T-cell (primary cell): Measurements from ENCODE around the gene HLCS. TPM values are rescaled to one million over a fixed set of nuclear protein-coding genes. Genes with fewer than 3 reads are reported as not detected.
A peak's percentile ranks its signal among the peaks of the same experiment; 100 is the strongest.
"Not testable (repeated sequence)": the region's sequence is repeated elsewhere in the genome, so short reads cannot be mapped to it uniquely, and the experiment has no call there.

Experiments used
- ATAC-seq, 4 experiments: fragments of 200-7000 bp in 3 of 4; fragments of 150-1000 bp in 1 of 4; cut with Tn5 transposase; replicated peaks in 1 of 4; 1 replicate in 3 of 4; 2 replicates in 1 of 4; pipeline ENCODE4 v1.10.0; 2021; ENCODE audit warnings: moderate library complexity in 3 of 4, mild to moderate bottlenecking in 2 of 4, moderate number of reproducible peaks in 1 of 4
- CTCF ChIA-PET, 2 donors: fragments of 300-600 bp; sonication (Branson Sonifier 250); formaldehyde crosslinking; loops; one replicate each; lab custom pipeline; 2022; ENCODE audit warnings: antibody characterized with exemption in 2 of 2; lab: Charles Lee
- POLR2A ChIA-PET, 2 donors: fragments of 300-600 bp; sonication (Branson Sonifier 250); formaldehyde crosslinking; loops; one replicate each; lab custom pipeline; 2022; ENCODE audit warnings: antibody characterized with exemption in 2 of 2; lab: Charles Lee
- DNase-seq, 35 experiments: peaks; one replicate each; pipeline versions ENCODE4 v3.0.0 to v3.0.0-alpha.2; 2013 to 2023
- H3K27ac ChIP-seq: one replicate; pipeline ENCODE4 v1.5.1; 2013; ENCODE audit warnings: low read length
- H3K27me3 ChIP-seq, 2 experiments: replicated peaks in 1 of 2; 1 replicate in 1 of 2; 2 replicates in 1 of 2; pipeline versions ENCODE4 v1.6.1 to v1.7.0; 2013; ENCODE audit warnings: low read length in 1 of 2, mixed read lengths in 1 of 2; ENCODE audit not compliant: control insufficient read depth in 2 of 2, insufficient read depth in 2 of 2; ENCODE audit errors: extremely low read depth in 1 of 2
- H3K36me3 ChIP-seq, 2 donors: 1 replicate in 1 of 2; 2 replicates in 1 of 2; pipeline versions ENCODE4 v1.6.1 to v1.7.0; 2013; ENCODE audit warnings: low read length in 1 of 2; ENCODE audit not compliant: control insufficient read depth in 2 of 2, insufficient read depth in 1 of 2; ENCODE audit errors: extremely low read depth in 1 of 2
- H3K4me1 ChIP-seq, 2 experiments: 1 replicate in 1 of 2; 2 replicates in 1 of 2; pipeline versions ENCODE4 v1.6.1 to v1.7.0; 2013; ENCODE audit warnings: low read length in 2 of 2, mixed read lengths in 1 of 2; ENCODE audit not compliant: insufficient read depth in 2 of 2, control insufficient read depth in 1 of 2; ENCODE audit errors: extremely low read depth in 1 of 2
- H3K4me3 ChIP-seq, 2 donors: 1 replicate in 1 of 2; 2 replicates in 1 of 2; pipeline versions ENCODE4 v1.5.1 to v1.7.0; 2013; ENCODE audit warnings: mild to moderate bottlenecking in 2 of 2, low read length in 1 of 2, moderate library complexity in 1 of 2; ENCODE audit not compliant: control insufficient read depth in 1 of 2; ENCODE audit errors: extremely low read depth in 1 of 2
- H3K9me3 ChIP-seq: 2 replicates; pipeline ENCODE4 v1.7.0; 2013
- H3K27ac Mint-ChIP-seq, 2 donors: one replicate each; pipeline ENCODE4 v1.8.0; 2020 to 2021; ENCODE audit warnings: mild to moderate bottlenecking in 2 of 2, mixed read lengths in 2 of 2
- H3K27me3 Mint-ChIP-seq, 2 donors: one replicate each; pipeline ENCODE4 v1.8.0; 2021 to 2022; ENCODE audit warnings: mixed read lengths in 2 of 2
- H3K36me3 Mint-ChIP-seq: one replicate; pipeline ENCODE4 v1.8.0; 2021; ENCODE audit warnings: mixed read lengths
- H3K4me1 Mint-ChIP-seq, 3 donors: one replicate each; pipeline ENCODE4 v1.8.0; 2020 to 2022; ENCODE audit warnings: mixed read lengths in 3 of 3, mild to moderate bottlenecking in 1 of 3
- H3K4me3 Mint-ChIP-seq, 3 donors: one replicate each; pipeline ENCODE4 v1.8.0; 2020 to 2022; ENCODE audit warnings: mild to moderate bottlenecking in 3 of 3, mixed read lengths in 3 of 3, moderate library complexity in 3 of 3
- H3K9me3 Mint-ChIP-seq, 3 donors: one replicate each; pipeline ENCODE4 v1.8.0; 2020 to 2022; ENCODE audit warnings: mixed read lengths in 3 of 3
- WGBS: methylation state at CpG from one replicate; pipeline ENCODE4 v1.1.5; 2013; ENCODE audit warnings: missing lambda C conversion rate; ENCODE audit not compliant: insufficient coverage; 5-methylcytosine and 5-hydroxymethylcytosine counted together
- total RNA-seq, 35 experiments: library from RNA in 6 of 35; stranded (reverse) in 6 of 35; fragments of 120-200 nt in 1 of 35; gene quantifications; one replicate each; pipeline versions ENCODE4 v1.2.1 to v1.2.4 and lab custom pipeline; 2013 to 2026

HLCS gene
- total RNA-seq, 5 donors from 2014 or later (not counting 1 experiment from before 2014, with no cell fraction given): 13.0 to 15.6 (median 13.8) TPM

DNA sequence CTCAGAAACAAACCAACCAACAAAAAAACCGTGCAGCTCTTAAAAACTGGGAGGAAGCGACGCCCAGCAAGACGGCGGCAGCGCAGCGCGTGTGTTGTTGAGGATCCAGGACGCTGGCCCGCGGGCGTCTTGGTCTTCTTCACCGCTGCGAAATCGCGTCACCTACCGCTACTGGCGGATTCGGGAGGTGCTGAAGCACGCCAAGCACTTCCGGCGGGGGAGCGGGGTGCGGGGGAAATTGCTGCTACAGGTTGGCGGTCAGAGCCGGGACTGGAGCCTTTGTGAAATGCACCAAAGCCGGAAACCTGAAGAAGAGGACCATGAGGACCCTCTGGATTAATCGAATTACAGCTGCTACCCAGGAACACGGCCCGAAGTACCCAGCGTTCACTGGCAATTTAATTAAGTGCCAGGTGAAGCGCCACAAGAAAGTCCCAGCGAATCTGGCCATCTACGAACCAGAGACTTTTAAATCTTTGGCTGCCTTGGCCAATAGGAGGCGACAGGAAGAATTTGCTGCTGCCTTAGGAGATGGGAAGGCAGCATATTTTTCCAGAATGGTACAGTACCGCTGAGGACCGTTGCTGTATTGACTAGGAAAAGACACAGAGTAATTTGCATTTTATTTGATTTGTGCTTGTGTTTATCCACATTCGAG lies 28.2 kb upstream of the HLCS start:
- no peaks in the 10 kb centered on the region for H3K27me3 Mint-ChIP-seq
- ChIA-PET CTCF (interaction anchor here in 1 of 2 donors (0.5 kb wide), 1 partner anchor 15 kb away, joined by 6 read pairs; no protein-coding TSS in a partner anchor), POLR2A (no interaction called here)
- peak overlapping the region; percentile 20 to 25 (median 21) for H3K4me3 Mint-ChIP-seq
- Histone ChIP-seq H3K4me1 (peaks cover 0 to 12% of the 10 kb centered on the region in 2 experiments), H3K9me3 (no peaks in the 10 kb centered on the region), H3K27ac (no peak overlapping the region), H3K4me3 (peak overlapping the region; percentile 16 to 32), H3K27me3 (no peaks in the 10 kb centered on the region), H3K36me3 (no peaks in the 10 kb centered on the region)
- no peak for ATAC-seq
- 46% methylated on average over 37 of the region's 38 CpGs for WGBS
- H3K36me3 Mint-ChIP-seq: no peaks in the 10 kb centered on the region
- peaks cover 2 to 6% (median 4%) of the 10 kb centered on the region in 3 donors for H3K4me1 Mint-ChIP-seq
- no peak overlapping the region for H3K27ac Mint-ChIP-seq
- H3K9me3 Mint-ChIP-seq: no peaks in the 10 kb centered on the region
- peak in 18 of 35 experiments; percentile 18 to 63 (median 32) for DNase-seq

DNA sequence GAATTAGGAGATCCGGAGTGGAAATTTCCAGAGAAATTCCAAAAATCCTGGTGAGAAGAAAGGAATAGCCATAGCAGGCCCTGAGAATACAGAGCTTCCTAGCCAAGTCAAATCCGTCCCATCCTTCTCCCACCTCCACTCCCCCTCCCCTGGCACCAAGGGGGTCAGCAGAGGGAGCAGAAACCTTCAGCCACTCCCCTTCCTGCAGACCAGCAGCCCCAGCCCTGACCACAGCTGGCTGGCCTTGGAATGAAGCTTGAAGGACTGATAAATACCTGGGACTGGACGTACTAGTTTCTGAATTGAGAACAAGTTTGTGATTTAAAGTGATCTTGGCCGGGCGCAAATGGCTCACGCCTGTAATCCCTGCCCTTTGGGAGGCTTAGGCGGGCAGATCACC lies 26.2 kb upstream of the HLCS start:
- no peak overlapping the region for H3K4me3 Mint-ChIP-seq
- no peaks in the 10 kb centered on the region for H3K27me3 Mint-ChIP-seq
- no peaks in the 10 kb centered on the region for H3K9me3 Mint-ChIP-seq
- ATAC-seq (no peak), DNase-seq (no peak)
- Histone ChIP-seq H3K36me3 (no peaks in the 10 kb centered on the region), H3K4me1 (peaks cover 0 to 19% of the 10 kb centered on the region in 2 experiments), H3K27me3 (no peaks in the 10 kb centered on the region), H3K27ac (no peak overlapping the region), H3K4me3 (no peak overlapping the region), H3K9me3 (no peaks in the 10 kb centered on the region)
- peaks cover 13 to 17% (median 16%) of the 10 kb centered on the region in 3 donors for H3K4me1 Mint-ChIP-seq
- POLR2A ChIA-PET: no interaction called here
- no peak overlapping the region for H3K27ac Mint-ChIP-seq
- CTCF ChIA-PET: interaction anchor here in 1 of 2 donors (0.7 kb wide), 1 partner anchor 34 kb away, joined by 3 read pairs; no protein-coding TSS in a partner anchor
- no peaks in the 10 kb centered on the region for H3K36me3 Mint-ChIP-seq
- WGBS: 100% methylated on average over 5 of the region's 7 CpGs

DNA sequence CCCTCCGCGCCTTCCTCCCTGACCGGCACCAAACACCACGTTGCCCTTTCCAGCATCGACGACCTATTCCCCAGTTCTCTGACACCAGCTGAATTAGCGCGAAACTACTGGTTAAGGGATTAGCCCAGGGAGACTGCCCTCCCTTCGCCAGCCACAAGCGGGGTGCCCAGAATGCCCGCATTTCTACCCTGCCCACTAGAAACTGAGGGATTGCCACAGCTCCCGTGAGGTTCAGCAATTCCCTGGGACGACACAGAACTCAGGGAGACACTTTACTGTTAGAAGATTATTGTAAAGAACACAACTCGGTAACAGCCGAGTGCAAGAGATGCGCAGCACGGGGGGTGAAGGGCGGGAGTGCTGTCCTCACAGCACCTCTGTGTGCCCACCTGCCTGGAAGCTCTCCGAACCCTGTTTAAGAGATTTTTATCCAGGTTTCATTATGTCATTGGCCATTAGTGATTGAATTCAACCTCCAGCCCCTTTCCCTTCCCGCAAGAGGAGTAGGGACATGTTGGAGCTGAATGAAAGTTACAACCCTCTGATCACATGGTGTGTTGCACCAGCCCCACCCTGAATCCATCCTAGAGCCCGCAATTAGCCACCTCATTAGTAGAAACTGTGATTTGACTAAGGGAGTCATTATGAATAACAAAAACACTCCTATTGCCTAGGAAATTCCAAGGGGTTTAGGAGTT lies 24.2 kb upstream of the HLCS start:
- H3K9me3 Mint-ChIP-seq: no peaks in the 10 kb centered on the region
- 71% methylated on average over 14 of the region's 21 CpGs for WGBS

DNA sequence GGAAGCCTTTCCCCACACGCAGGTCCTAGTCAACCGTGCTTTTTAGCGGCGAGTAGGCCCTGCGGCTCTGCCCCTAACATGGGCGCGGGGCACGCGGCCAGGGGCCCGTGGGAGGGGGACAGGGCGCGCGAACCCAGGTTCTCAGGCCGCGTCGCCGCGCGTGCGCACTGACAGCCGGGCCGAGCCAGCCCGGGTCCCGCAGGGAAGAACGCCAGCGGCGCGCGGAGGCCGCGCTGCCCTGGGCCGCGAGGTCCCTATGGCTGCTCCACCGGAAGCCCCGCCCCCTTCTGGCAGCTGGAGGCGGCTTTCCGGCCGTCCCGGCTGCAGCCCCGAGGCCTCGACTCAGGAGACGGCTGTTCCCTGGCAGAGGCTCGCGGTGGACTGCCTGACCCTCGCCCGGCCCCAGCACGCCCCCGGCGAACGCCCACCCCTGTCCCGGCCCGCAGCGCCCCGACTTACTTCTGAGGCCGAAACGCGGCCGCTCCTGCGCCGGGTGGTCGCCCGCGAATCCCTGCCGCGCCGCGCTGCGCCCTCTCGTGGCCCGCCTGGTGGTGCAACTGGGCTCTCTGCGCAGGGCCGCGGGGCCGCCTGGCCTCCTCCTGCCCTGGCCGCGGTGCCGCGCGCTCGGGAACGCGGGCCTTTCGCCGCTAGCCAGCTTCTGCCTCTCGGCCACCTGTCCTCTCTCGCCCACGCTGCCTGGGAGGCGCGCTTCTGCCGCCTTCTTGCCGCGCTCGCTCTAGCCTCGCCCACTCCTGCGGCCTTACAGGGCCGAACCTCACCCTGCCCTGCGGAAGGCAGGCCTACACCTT lies 23.4 kb upstream of the HLCS start:
- DNase-seq (peak; percentile 37 to 91 (median 70)), ATAC-seq (peak; percentile 76 to 90 (median 89))
- H3K4me3 Mint-ChIP-seq: peak overlapping the region; percentile 75 to 91 (median 88)
- CTCF ChIA-PET: interaction anchor here (0.6 to 1.8 kb wide), 10 partner anchors 13 to 569 kb away, joined by 3 to 5 read pairs (median 3); partner anchors contain the start of genes HLCS (in 1 of the 2) and RIPPLY3 (in 1 of the 2)
- H3K4me1 Mint-ChIP-seq: peaks cover 24 to 38% (median 27%) of the 10 kb centered on the region in 3 donors
- Histone ChIP-seq H3K9me3 (no peaks in the 10 kb centered on the region), H3K27me3 (no peaks in the 10 kb centered on the region), H3K4me1 (peaks cover 0 to 19% of the 10 kb centered on the region in 2 experiments), H3K36me3 (no peaks in the 10 kb centered on the region), H3K4me3 (peak overlapping the region; percentile 44 to 58), H3K27ac (peak overlapping the region; percentile 67)
- H3K9me3 Mint-ChIP-seq: no peaks in the 10 kb centered on the region
- 4% methylated on average over 97 of the region's 97 CpGs for WGBS
- no peaks in the 10 kb centered on the region for H3K36me3 Mint-ChIP-seq
- H3K27ac Mint-ChIP-seq: peak overlapping the region; percentile 59 to 85
- POLR2A ChIA-PET: interaction anchor here in 1 of 2 donors (1.1 kb wide), 1 partner anchor 23 kb away, joined by 4 read pairs; the partner anchor contains the start of gene HLCS
- no peaks in the 10 kb centered on the region for H3K27me3 Mint-ChIP-seq

More for the DNA sequence above, 24.2 kb upstream of the HLCS start:
- H3K27ac Mint-ChIP-seq: peak overlapping the region; percentile 46 to 85
- H3K27me3 Mint-ChIP-seq: no peaks in the 10 kb centered on the region
- CTCF ChIA-PET: interaction anchor here (0.5 to 1.8 kb wide), 6 partner anchors 13 to 24 kb away, joined by 3 to 10 read pairs (median 4); partner anchors contain the start of genes HLCS (in 1 of the 2) and RIPPLY3 (in 1 of the 2)
- Histone ChIP-seq H3K4me3 (peak overlapping the region in 1 of 2 donors; percentile 16), H3K4me1 (peaks cover 0 to 19% of the 10 kb centered on the region in 2 experiments), H3K27me3 (no peaks in the 10 kb centered on the region), H3K27ac (no peak overlapping the region), H3K9me3 (no peaks in the 10 kb centered on the region), H3K36me3 (no peaks in the 10 kb centered on the region)
- ATAC-seq (no peak), DNase-seq (no peak)
- H3K36me3 Mint-ChIP-seq: no peaks in the 10 kb centered on the region
- POLR2A ChIA-PET: interaction anchor here in 1 of 2 donors (0.8 kb wide), 1 partner anchor 11 kb away, joined by 3 read pairs; no protein-coding TSS in a partner anchor
- peaks cover 24 to 33% (median 25%) of the 10 kb centered on the region in 3 donors for H3K4me1 Mint-ChIP-seq
- H3K4me3 Mint-ChIP-seq: peak overlapping the region; percentile 75 to 91 (median 88)

DNA sequence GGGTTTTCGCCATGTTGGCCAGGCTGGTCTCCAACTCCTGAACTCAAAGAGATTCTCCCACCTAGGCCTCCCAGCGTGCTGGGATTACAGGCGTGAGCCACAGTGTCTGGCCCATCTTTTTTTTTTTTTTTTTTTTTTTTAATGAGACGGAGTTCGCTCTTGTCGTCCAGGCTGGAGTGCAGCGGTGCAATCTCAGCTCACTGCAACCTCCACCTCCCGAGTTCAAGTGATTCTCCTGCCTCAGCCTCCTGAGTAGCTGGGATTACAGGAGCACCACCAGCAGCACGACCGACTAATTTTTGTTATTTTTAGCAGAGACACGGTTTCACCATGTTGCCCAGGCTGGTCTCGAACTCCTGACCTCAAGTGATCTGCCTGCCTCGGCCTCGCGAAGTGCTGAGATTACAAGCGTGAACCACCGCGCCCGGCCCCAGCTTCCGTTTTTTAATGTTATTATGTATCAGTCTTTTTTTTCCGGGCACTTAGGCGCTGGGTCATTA lies 22.8 kb upstream of the HLCS start:
- ChIA-PET POLR2A (interaction anchor here in 1 of 2 donors (1.1 kb wide), 1 partner anchor 22 kb away, joined by 4 read pairs; the partner anchor contains the start of gene HLCS), CTCF (interaction anchor here in 1 of 2 donors (0.6 to 1.8 kb wide), 8 partner anchors 13 to 570 kb away, joined by 3 to 5 read pairs (median 4); partner anchors contain the start of gene HLCS)
- not testable (repeated sequence) for H3K36me3 Mint-ChIP-seq, H3K27me3 ChIP-seq, H3K27me3 Mint-ChIP-seq, ATAC-seq, H3K36me3 ChIP-seq, H3K9me3 Mint-ChIP-seq, H3K9me3 ChIP-seq
- 22% methylated on average over 15 of the region's 22 CpGs for WGBS
- Mint-ChIP-seq H3K4me3 (peak overlapping the region; percentile 68 to 91 (median 82)), H3K4me1 (peaks cover 24 to 38% (median 27%) of the 10 kb centered on the region in 3 donors), H3K27ac (peak overlapping the region; percentile 59 to 69)
- H3K4me3 ChIP-seq: peak overlapping the region; percentile 44 to 58
- peaks cover 0 to 12% of the 10 kb centered on the region in 2 experiments for H3K4me1 ChIP-seq
- DNase-seq: peak in 3 of 35 experiments; percentile 19 to 26 (median 24)
- H3K27ac ChIP-seq: peak overlapping the region; percentile 67
